ENCODE data around the gene NUP210. TPM values are rescaled to one million over a fixed set of nuclear protein-coding genes. Genes with fewer than 3 reads are reported as not detected.

The NUP210 gene
- total and polyA plus RNA-seq, 2 donors (not counting 3 experiments of a cell fraction or from before 2014, with no cell fraction given) = 0.14 to 0.84 TPM

DNA sequence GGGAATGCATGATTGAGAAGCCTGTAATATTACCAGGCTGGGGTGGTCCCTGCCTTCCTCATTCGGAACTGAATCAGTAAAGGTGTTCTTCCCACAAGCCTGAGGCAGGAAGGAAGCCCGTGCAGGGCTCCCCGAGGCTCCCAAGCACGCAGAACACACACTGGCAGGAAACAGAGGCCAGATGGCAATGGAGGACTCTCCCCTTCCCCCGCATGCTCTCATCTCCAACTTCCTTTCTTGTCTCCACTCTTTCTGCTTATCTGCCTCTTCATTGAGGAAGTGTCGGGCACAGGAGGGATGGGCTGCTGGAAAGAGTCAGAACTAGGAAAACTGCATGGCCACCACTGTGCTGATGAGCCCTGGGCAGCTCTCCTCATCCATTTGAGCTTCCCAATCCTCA, 123.5 kb downstream of the NUP210 start:
- H3K4me2 ChIP-seq (ENCODE audit: insufficient read depth, low read length) = no peak overlapping the region
- BruUV-seq (replicated peaks) = no TSS peak
- FAIRE-seq = no peak
- H2AFZ ChIP-seq (ENCODE audit: low read depth, low read length) = no peak overlapping the region
- CTCF ChIA-PET = interaction anchor here (1.1 kb wide), 1 partner anchor 10 kb away, joined by 3 read pairs; no protein-coding TSS in a partner anchor
- no peaks in the 10 kb centered on the region for H4K20me1 ChIP-seq (replicated peaks; ENCODE audit: control insufficient read depth, extremely low read depth, insufficient read depth, low read length)
- no peak overlapping the region for H3K27ac ChIP-seq (ENCODE audit: insufficient read depth, low read depth, low read length)
- no peak overlapping the region for H3K4me3 ChIP-seq (replicated peaks in 1 of 3; ENCODE audit: insufficient read depth in 1 of 3, low read depth in 1 of 3, low read length in 3 of 3)
- POLR2A ChIA-PET = no interaction called here
- H3K9me3 ChIP-seq (replicated peaks; ENCODE audit: control insufficient read depth, insufficient read depth, low read length) = no peaks in the 10 kb centered on the region
- H3K79me2 ChIP-seq (ENCODE audit: control insufficient read depth, insufficient read depth, low read length) = no peaks in the 10 kb centered on the region
- no peak for TF ChIP-seq EZH2 (IDR thresholded peaks at IDR 0.05; ENCODE audit: borderline replicate concordance, low read depth, low read length, severe bottlenecking)
- no peak for TF ChIP-seq GATA2 (IDR thresholded peaks at IDR 0.05; ENCODE audit: insufficient read depth, insufficient read length, low read depth, low read length)
- TF ChIP-seq, protein P1, sequence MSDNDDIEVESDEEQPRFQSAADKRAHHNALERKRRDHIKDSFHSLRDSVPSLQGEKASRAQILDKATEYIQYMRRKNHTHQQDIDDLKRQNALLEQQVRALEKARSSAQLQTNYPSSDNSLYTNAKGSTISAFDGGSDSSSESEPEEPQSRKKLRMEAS (IDR thresholded peaks at IDR 0.05; ENCODE audit: insufficient read depth, insufficient read length) = no peak
- TF ChIP-seq FOS (IDR thresholded peaks at IDR 0.05; ENCODE audit: borderline replicate concordance, insufficient read depth, low read length) = no peak
- no peak for TF ChIP-seq POLR2AphosphoS5 (IDR thresholded peaks at IDR 0.05; ENCODE audit: insufficient read depth, low read depth, low read length)
- no peak for TF ChIP-seq JUN (IDR thresholded peaks at IDR 0.05; ENCODE audit: borderline replicate concordance, insufficient read depth, insufficient read length, low read depth)
- TF ChIP-seq, protein P2, sequence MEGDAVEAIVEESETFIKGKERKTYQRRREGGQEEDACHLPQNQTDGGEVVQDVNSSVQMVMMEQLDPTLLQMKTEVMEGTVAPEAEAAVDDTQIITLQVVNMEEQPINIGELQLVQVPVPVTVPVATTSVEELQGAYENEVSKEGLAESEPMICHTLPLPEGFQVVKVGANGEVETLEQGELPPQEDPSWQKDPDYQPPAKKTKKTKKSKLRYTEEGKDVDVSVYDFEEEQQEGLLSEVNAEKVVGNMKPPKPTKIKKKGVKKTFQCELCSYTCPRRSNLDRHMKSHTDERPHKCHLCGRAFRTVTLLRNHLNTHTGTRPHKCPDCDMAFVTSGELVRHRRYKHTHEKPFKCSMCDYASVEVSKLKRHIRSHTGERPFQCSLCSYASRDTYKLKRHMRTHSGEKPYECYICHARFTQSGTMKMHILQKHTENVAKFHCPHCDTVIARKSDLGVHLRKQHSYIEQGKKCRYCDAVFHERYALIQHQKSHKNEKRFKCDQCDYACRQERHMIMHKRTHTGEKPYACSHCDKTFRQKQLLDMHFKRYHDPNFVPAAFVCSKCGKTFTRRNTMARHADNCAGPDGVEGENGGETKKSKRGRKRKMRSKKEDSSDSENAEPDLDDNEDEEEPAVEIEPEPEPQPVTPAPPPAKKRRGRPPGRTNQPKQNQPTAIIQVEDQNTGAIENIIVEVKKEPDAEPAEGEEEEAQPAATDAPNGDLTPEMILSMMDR (IDR thresholded peaks at IDR 0.05; ENCODE audit: extremely low read depth in 1 of 2, insufficient read depth in 1 of 2, low read depth in 1 of 2, low read length in 2 of 2) = no peak
- no peak for TF ChIP-seq POLR2A (IDR thresholded peaks at IDR 0.05; ENCODE audit: low read depth, low read length)
- no peak for TF ChIP-seq MYC (IDR thresholded peaks at IDR 0.05; ENCODE audit: low read depth, low read length)
- H3K9ac ChIP-seq (replicated peaks; ENCODE audit: extremely low read depth, insufficient read depth, low read length) = no peak overlapping the region
- DNase-seq (ENCODE audit: low read depth, low spot score) = no peak
- H3K4me1 ChIP-seq (ENCODE audit: control insufficient read depth, extremely low read depth, insufficient read depth, low read length) = no peaks in the 10 kb centered on the region
- H3K36me3 ChIP-seq (ENCODE audit: control insufficient read depth in 2 of 2, extremely low read depth in 1 of 2, insufficient read depth in 2 of 2, low read length in 2 of 2) = no peaks in the 10 kb centered on the region
- H3K9me1 ChIP-seq (replicated peaks; ENCODE audit: control insufficient read depth, extremely low read depth, insufficient read depth, low read length) = no peaks in the 10 kb centered on the region
- intact Hi-C loops (cut with micrococcal nuclease) (no loop called here), dilution Hi-C loops (cut with MboI; ENCODE audit: extremely low pct_ligation_motif_present, low sequenced_read_pairs) (no loop called here)
- H3K27me3 ChIP-seq (ENCODE audit: control insufficient read depth in 2 of 2, insufficient read depth in 2 of 2, low read length in 2 of 2) = no peaks in the 10 kb centered on the region

Measured in endothelial cell of umbilical vein (primary cell).